ENCODE data around the gene SSTR1. TPM values are rescaled to one million over a fixed set of nuclear protein-coding genes. Genes with fewer than 3 reads are reported as not detected.
A peak's percentile ranks its signal among the peaks of the same experiment; 100 is the strongest.

SSTR1 gene
- total RNA-seq, 1 donor from 2014 or later, result not detected

GRCh38 chr14:38208618-38209562, 1.2 kb downstream of the SSTR1 start:
- TF ChIP-seq EZH2 (IDR thresholded peaks at IDR 0.05; ENCODE audit: insufficient read depth, low read length), result peak; percentile 8
- no peak for TF ChIP-seq CTCF (IDR thresholded peaks at IDR 0.05; ENCODE audit: insufficient read depth, low read depth, low read length)
- H3K4me3 Mint-ChIP-seq (ENCODE audit: unreplicated experiment), result peak overlapping the region; percentile 74
- H3K9me3 Mint-ChIP-seq (ENCODE audit: unreplicated experiment), result peaks cover 17% of the 10 kb centered on the region
- no peaks in the 10 kb centered on the region for H3K79me2 ChIP-seq (ENCODE audit: insufficient read depth, low read length)
- DNase-seq (ENCODE audit: low read depth), result peak; percentile 33
- peak overlapping the region; percentile 89 for H3K4me2 ChIP-seq (ENCODE audit: low read length)
- no peak overlapping the region for H3K27ac ChIP-seq (ENCODE audit: low read depth, low read length)
- peaks cover 59% of the 10 kb centered on the region for H3K27me3 Mint-ChIP-seq (ENCODE audit: low read depth, unreplicated experiment)
- FAIRE-seq, result no peak
- peaks cover 8% of the 10 kb centered on the region for H3K9me3 ChIP-seq (ENCODE audit: insufficient read depth, low read depth, low read length)
- peaks cover 3% of the 10 kb centered on the region for H3K36me3 Mint-ChIP-seq (ENCODE audit: low read depth, unreplicated experiment)
- peaks cover 3% of the 10 kb centered on the region for H3K4me1 Mint-ChIP-seq (ENCODE audit: low read depth, unreplicated experiment)
- H2AFZ ChIP-seq (ENCODE audit: low read depth, low read length), result peak overlapping the region; percentile 64
- H3K27ac Mint-ChIP-seq (ENCODE audit: unreplicated experiment), result peak overlapping the region; percentile 23
- H4K20me1 ChIP-seq (ENCODE audit: insufficient read depth, low read length), result no peaks in the 10 kb centered on the region
- H3K27me3 ChIP-seq (ENCODE audit: insufficient read depth, low read length), result peaks cover 47% of the 10 kb centered on the region
- H3K4me1 ChIP-seq (ENCODE audit: insufficient read depth, low read length), result peaks cover 15% of the 10 kb centered on the region
- no peak overlapping the region for H3K9ac ChIP-seq (ENCODE audit: low read length)
- no peaks in the 10 kb centered on the region for H3K36me3 ChIP-seq (ENCODE audit: insufficient read depth, low read length)
- H3K4me3 ChIP-seq (ENCODE audit: insufficient read depth, low read depth, low read length), result peak overlapping the region; percentile 49

GRCh38 chr14:38209572-38210557, 2.2 kb downstream of the SSTR1 start:
- H3K27me3 ChIP-seq (ENCODE audit: insufficient read depth, low read length), result peaks cover 47% of the 10 kb centered on the region
- H3K36me3 ChIP-seq (ENCODE audit: insufficient read depth, low read length), result no peaks in the 10 kb centered on the region
- H2AFZ ChIP-seq (ENCODE audit: low read depth, low read length), result peak overlapping the region; percentile 64
- Mint-ChIP-seq H3K4me3 (ENCODE audit: unreplicated experiment) (peak overlapping the region; percentile 28), H3K27me3 (ENCODE audit: low read depth, unreplicated experiment) (peaks cover 64% of the 10 kb centered on the region), H3K9me3 (ENCODE audit: unreplicated experiment) (peaks cover 17% of the 10 kb centered on the region), H3K4me1 (ENCODE audit: low read depth, unreplicated experiment) (peaks cover 3% of the 10 kb centered on the region), H3K36me3 (ENCODE audit: low read depth, unreplicated experiment) (peaks cover 3% of the 10 kb centered on the region), H3K27ac (ENCODE audit: unreplicated experiment) (no peak overlapping the region)
- H3K79me2 ChIP-seq (ENCODE audit: insufficient read depth, low read length), result no peaks in the 10 kb centered on the region
- peak overlapping the region; percentile 89 for H3K4me2 ChIP-seq (ENCODE audit: low read length)
- peak overlapping the region; percentile 53 for H3K4me3 ChIP-seq (ENCODE audit: insufficient read depth, low read depth, low read length)
- no peak overlapping the region for H3K27ac ChIP-seq (ENCODE audit: low read depth, low read length)
- DNase-seq (ENCODE audit: low read depth) (no peak), FAIRE-seq (no peak)
- H3K9me3 ChIP-seq (ENCODE audit: insufficient read depth, low read depth, low read length), result peaks cover 8% of the 10 kb centered on the region
- H3K4me1 ChIP-seq (ENCODE audit: insufficient read depth, low read length), result peaks cover 15% of the 10 kb centered on the region
- H3K9ac ChIP-seq (ENCODE audit: low read length), result no peak overlapping the region
- H4K20me1 ChIP-seq (ENCODE audit: insufficient read depth, low read length), result no peaks in the 10 kb centered on the region
- TF ChIP-seq CTCF (IDR thresholded peaks at IDR 0.05; ENCODE audit: insufficient read depth, low read depth, low read length), result no peak
- peak; percentile 58 for TF ChIP-seq EZH2 (IDR thresholded peaks at IDR 0.05; ENCODE audit: insufficient read depth, low read length)

Data from astrocyte (in vitro differentiated cells and primary cell).